GM23338 (cell line): Measurements from ENCODE around the gene YIPF5. TPM values are rescaled to one million over a fixed set of nuclear protein-coding genes. Genes with fewer than 3 reads are reported as not detected.

Source experiments
- ATAC-seq: fragments of 200-7000 bp; cut with Tn5 transposase; 3 replicates; pipeline ENCODE4 v1.9.1; 2020
- DNase-seq: peaks from one replicate; pipeline ENCODE4 v3.0.0-alpha.2; 2015; ENCODE audit warnings: low spot score
- H2AFZ ChIP-seq: fragments of 200-600 bp; sonication (generic); 2 replicates; pipeline ENCODE4 v1.8.0; 2016; ENCODE audit warnings: antibody characterized with exemption, mild to moderate bottlenecking, moderate library complexity
- H3F3A ChIP-seq: fragments of 200-600 bp; sonication (generic); replicated peaks from 2 replicates; pipeline ENCODE4 v1.8.0; 2017; ENCODE audit warnings: antibody characterized with exemption, mixed run types, low read depth
- H3K27ac ChIP-seq: fragments of 200-600 bp; sonication (generic); 2 replicates; pipeline ENCODE4 v1.6.1; 2016; ENCODE audit warnings: low read depth
- H3K27me3 ChIP-seq: fragments of 200-600 bp; sonication (generic); 2 replicates; pipeline ENCODE4 v1.8.0; 2016; ENCODE audit warnings: mild to moderate bottlenecking, mixed run types, moderate library complexity; ENCODE audit not compliant: insufficient read depth
- H3K36me3 ChIP-seq: fragments of 200-600 bp; sonication (generic); 2 replicates; pipeline ENCODE4 v1.8.0; 2016; ENCODE audit warnings: mild to moderate bottlenecking; ENCODE audit not compliant: insufficient read depth
- H3K4me1 ChIP-seq: fragments of 200-600 bp; sonication (generic); 2 replicates; pipeline ENCODE4 v1.8.0; 2016; ENCODE audit warnings: mild to moderate bottlenecking, moderate library complexity; ENCODE audit not compliant: insufficient read depth
- H3K4me2 ChIP-seq: fragments of 200-600 bp; sonication (generic); 2 replicates; pipeline ENCODE4 v1.7.1; 2017; ENCODE audit warnings: mixed run types
- H3K4me3 ChIP-seq: fragments of 200-600 bp; sonication (generic); 2 replicates; pipeline ENCODE4 v1.6.1; 2016; ENCODE audit warnings: mixed run types
- H3K79me2 ChIP-seq: fragments of 200-600 bp; sonication (generic); replicated peaks from 2 replicates; pipeline ENCODE4 v1.8.0; 2017; ENCODE audit warnings: mild to moderate bottlenecking; ENCODE audit not compliant: insufficient read depth
- H3K9me2 ChIP-seq: fragments of 200-600 bp; sonication (generic); 2 replicates; pipeline ENCODE4 v1.8.0; 2017; ENCODE audit not compliant: insufficient read depth
- H4K20me1 ChIP-seq: fragments of 200-600 bp; sonication (generic); replicated peaks from 2 replicates; pipeline ENCODE4 v1.8.0; 2017; ENCODE audit warnings: mild to moderate bottlenecking; ENCODE audit not compliant: insufficient read depth
- H3K27ac Mint-ChIP-seq: 2 replicates; pipeline ENCODE4 v1.8.0; 2020; ENCODE audit warnings: inconsistent platforms, mild to moderate bottlenecking, moderate library complexity, mixed read lengths
- H3K27me3 Mint-ChIP-seq: 3 replicates; pipeline ENCODE4 v1.8.0; 2022; ENCODE audit warnings: low read depth, mild to moderate bottlenecking, moderate library complexity, mixed read lengths, inconsistent platforms; ENCODE audit not compliant: insufficient read depth, poor library complexity
- H3K36me3 Mint-ChIP-seq: 3 replicates; pipeline ENCODE4 v1.8.0; 2021; ENCODE audit warnings: low read depth, mild to moderate bottlenecking, inconsistent platforms, moderate library complexity, mixed read lengths
- H3K4me1 Mint-ChIP-seq: 3 replicates; pipeline ENCODE4 v1.8.0; 2020; ENCODE audit warnings: mild to moderate bottlenecking, inconsistent platforms, mixed read lengths
- H3K4me3 Mint-ChIP-seq: 3 replicates; pipeline ENCODE4 v1.8.0; 2021; ENCODE audit warnings: moderate library complexity, mild to moderate bottlenecking, inconsistent platforms, mixed read lengths
- H3K9me3 Mint-ChIP-seq: 3 replicates; pipeline ENCODE4 v1.8.0; 2020; ENCODE audit warnings: moderate library complexity, mild to moderate bottlenecking, inconsistent platforms, mixed read lengths
- CREB1 ChIP-seq: fragments of 250-450 bp; sonication (Bioruptor Pico); IDR thresholded peaks from 2 replicates; pipeline ENCODE4 v1.5.0; 2020; ENCODE audit warnings: low read depth, mild to moderate bottlenecking, moderate library complexity
- ETS1 ChIP-seq: IDR thresholded peaks from 2 replicates; pipeline ENCODE4 v1.6.1; 2016; ENCODE audit warnings: antibody characterized with exemption
- EZH2 ChIP-seq: fragments of 200-600 bp; sonication (generic); IDR thresholded peaks from one replicate; pipeline ENCODE4 v1.8.0; 2017; ENCODE audit warnings: antibody characterized with exemption, mild to moderate bottlenecking, low read depth; ENCODE audit not compliant: unreplicated experiment
- EZH2phosphoT487 ChIP-seq: fragments of 200-600 bp; sonication (generic); IDR thresholded peaks from one replicate; pipeline ENCODE4 v1.8.1; 2018; ENCODE audit warnings: antibody characterized with exemption; ENCODE audit not compliant: unreplicated experiment
- JUNB ChIP-seq: IDR thresholded peaks from one replicate; pipeline ENCODE4 v1.6.1; 2016; ENCODE audit warnings: antibody characterized with exemption; ENCODE audit not compliant: unreplicated experiment
- NANOG ChIP-seq: IDR thresholded peaks from 2 replicates; pipeline ENCODE4 v1.6.1; 2016; ENCODE audit warnings: antibody characterized with exemption, borderline replicate concordance
- POLR2AphosphoS5 ChIP-seq: IDR thresholded peaks from 2 replicates; pipeline ENCODE4 v1.6.1; 2016; ENCODE audit warnings: antibody characterized with exemption, low read depth
- STAT1 ChIP-seq: IDR thresholded peaks from one replicate; pipeline ENCODE4 v1.6.1; 2016; ENCODE audit warnings: antibody characterized with exemption; ENCODE audit not compliant: unreplicated experiment
- ZNF114 ChIP-seq: fragments of 250-450 bp; sonication (Bioruptor Pico); IDR thresholded peaks from 2 replicates; pipeline ENCODE4 v1.5.0; 2020; ENCODE audit warnings: mild to moderate bottlenecking, moderate library complexity
- ZNF331 ChIP-seq: fragments of 250-450 bp; sonication (Bioruptor Pico); IDR thresholded peaks from 2 replicates; pipeline ENCODE4 v1.5.0; 2020; ENCODE audit warnings: low read depth, mild to moderate bottlenecking, moderate library complexity
- polyA plus RNA-seq: library from polyadenylated mRNA; unstranded; fragments of >200 nt; fragmentation: Nextera tagmentation; extraction: Ambion mirVana; gene quantifications from 2 replicates; pipeline ENCODE4 v1.2.1, GENCODE V29; 2016
- total RNA-seq: library from RNA; depleted of rRNA; stranded (reverse); fragments of >200 nt; shearing (Covaris generic); gene quantifications from 2 replicates; pipeline ENCODE4 v1.2.3, GENCODE V29; 2014
- TF ChIP-seq, protein P1 (sequence below): IDR thresholded peaks from one replicate; pipeline ENCODE4 v1.6.1; 2018; ENCODE audit warnings: antibody characterized with exemption; ENCODE audit not compliant: unreplicated experiment
- TF ChIP-seq, protein P2 (sequence below): fragments of 250-450 bp; sonication (Bioruptor Pico); IDR thresholded peaks from 2 replicates; pipeline ENCODE4 v1.5.0; 2020; ENCODE audit warnings: mild to moderate bottlenecking, moderate library complexity
- TF ChIP-seq, protein P3 (sequence below), 2 experiments: fragments of 200-600 bp in 1 of 2; sonication (generic) in 1 of 2; conservative IDR thresholded peaks; 2 replicates each; pipeline versions ENCODE4 v1.5.1 to v1.6.1; 2016 to 2017; ENCODE audit warnings: antibody characterized with exemption in 2 of 2, low read depth in 2 of 2, mild to moderate bottlenecking in 2 of 2, moderate library complexity in 1 of 2

YIPF5 gene
- total and polyA plus RNA-seq, 2 experiments from 2014 or later, result 28.1 to 46.5 TPM

GRCh38 chr5:144144956-144145751 is 25.3 kb downstream of the YIPF5 start:
- H3K4me1 ChIP-seq, result no peaks in the 10 kb centered on the region
- no peaks in the 10 kb centered on the region for H3K27me3 Mint-ChIP-seq
- H2AFZ ChIP-seq, result no peak overlapping the region
- no peak overlapping the region for H3K4me3 ChIP-seq
- H3K4me1 Mint-ChIP-seq, result peaks cover 8% of the 10 kb centered on the region; the same call in 1 of the 3 replicates
- no peak overlapping the region for H3K4me3 Mint-ChIP-seq
- no peaks in the 10 kb centered on the region for H3K9me2 ChIP-seq
- no peaks in the 10 kb centered on the region for H3K27me3 ChIP-seq
- no peaks in the 10 kb centered on the region for H3K79me2 ChIP-seq
- no peaks in the 10 kb centered on the region for H4K20me1 ChIP-seq
- no peaks in the 10 kb centered on the region for H3K36me3 Mint-ChIP-seq
- TF ChIP-seq STAT1, result no peak
- TF ChIP-seq EZH2, result no peak
- no peak for TF ChIP-seq CREB1
- TF ChIP-seq ZNF331 (CRISPR knock-in tag), result no peak
- TF ChIP-seq, protein P1, sequence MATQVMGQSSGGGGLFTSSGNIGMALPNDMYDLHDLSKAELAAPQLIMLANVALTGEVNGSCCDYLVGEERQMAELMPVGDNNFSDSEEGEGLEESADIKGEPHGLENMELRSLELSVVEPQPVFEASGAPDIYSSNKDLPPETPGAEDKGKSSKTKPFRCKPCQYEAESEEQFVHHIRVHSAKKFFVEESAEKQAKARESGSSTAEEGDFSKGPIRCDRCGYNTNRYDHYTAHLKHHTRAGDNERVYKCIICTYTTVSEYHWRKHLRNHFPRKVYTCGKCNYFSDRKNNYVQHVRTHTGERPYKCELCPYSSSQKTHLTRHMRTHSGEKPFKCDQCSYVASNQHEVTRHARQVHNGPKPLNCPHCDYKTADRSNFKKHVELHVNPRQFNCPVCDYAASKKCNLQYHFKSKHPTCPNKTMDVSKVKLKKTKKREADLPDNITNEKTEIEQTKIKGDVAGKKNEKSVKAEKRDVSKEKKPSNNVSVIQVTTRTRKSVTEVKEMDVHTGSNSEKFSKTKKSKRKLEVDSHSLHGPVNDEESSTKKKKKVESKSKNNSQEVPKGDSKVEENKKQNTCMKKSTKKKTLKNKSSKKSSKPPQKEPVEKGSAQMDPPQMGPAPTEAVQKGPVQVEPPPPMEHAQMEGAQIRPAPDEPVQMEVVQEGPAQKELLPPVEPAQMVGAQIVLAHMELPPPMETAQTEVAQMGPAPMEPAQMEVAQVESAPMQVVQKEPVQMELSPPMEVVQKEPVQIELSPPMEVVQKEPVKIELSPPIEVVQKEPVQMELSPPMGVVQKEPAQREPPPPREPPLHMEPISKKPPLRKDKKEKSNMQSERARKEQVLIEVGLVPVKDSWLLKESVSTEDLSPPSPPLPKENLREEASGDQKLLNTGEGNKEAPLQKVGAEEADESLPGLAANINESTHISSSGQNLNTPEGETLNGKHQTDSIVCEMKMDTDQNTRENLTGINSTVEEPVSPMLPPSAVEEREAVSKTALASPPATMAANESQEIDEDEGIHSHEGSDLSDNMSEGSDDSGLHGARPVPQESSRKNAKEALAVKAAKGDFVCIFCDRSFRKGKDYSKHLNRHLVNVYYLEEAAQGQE, result no peak
- no peak for TF ChIP-seq NANOG
- TF ChIP-seq ZNF114 (CRISPR knock-in tag), result no peak
- no peak for TF ChIP-seq POLR2AphosphoS5
- TF ChIP-seq ETS1, result no peak
- TF ChIP-seq, protein P2, sequence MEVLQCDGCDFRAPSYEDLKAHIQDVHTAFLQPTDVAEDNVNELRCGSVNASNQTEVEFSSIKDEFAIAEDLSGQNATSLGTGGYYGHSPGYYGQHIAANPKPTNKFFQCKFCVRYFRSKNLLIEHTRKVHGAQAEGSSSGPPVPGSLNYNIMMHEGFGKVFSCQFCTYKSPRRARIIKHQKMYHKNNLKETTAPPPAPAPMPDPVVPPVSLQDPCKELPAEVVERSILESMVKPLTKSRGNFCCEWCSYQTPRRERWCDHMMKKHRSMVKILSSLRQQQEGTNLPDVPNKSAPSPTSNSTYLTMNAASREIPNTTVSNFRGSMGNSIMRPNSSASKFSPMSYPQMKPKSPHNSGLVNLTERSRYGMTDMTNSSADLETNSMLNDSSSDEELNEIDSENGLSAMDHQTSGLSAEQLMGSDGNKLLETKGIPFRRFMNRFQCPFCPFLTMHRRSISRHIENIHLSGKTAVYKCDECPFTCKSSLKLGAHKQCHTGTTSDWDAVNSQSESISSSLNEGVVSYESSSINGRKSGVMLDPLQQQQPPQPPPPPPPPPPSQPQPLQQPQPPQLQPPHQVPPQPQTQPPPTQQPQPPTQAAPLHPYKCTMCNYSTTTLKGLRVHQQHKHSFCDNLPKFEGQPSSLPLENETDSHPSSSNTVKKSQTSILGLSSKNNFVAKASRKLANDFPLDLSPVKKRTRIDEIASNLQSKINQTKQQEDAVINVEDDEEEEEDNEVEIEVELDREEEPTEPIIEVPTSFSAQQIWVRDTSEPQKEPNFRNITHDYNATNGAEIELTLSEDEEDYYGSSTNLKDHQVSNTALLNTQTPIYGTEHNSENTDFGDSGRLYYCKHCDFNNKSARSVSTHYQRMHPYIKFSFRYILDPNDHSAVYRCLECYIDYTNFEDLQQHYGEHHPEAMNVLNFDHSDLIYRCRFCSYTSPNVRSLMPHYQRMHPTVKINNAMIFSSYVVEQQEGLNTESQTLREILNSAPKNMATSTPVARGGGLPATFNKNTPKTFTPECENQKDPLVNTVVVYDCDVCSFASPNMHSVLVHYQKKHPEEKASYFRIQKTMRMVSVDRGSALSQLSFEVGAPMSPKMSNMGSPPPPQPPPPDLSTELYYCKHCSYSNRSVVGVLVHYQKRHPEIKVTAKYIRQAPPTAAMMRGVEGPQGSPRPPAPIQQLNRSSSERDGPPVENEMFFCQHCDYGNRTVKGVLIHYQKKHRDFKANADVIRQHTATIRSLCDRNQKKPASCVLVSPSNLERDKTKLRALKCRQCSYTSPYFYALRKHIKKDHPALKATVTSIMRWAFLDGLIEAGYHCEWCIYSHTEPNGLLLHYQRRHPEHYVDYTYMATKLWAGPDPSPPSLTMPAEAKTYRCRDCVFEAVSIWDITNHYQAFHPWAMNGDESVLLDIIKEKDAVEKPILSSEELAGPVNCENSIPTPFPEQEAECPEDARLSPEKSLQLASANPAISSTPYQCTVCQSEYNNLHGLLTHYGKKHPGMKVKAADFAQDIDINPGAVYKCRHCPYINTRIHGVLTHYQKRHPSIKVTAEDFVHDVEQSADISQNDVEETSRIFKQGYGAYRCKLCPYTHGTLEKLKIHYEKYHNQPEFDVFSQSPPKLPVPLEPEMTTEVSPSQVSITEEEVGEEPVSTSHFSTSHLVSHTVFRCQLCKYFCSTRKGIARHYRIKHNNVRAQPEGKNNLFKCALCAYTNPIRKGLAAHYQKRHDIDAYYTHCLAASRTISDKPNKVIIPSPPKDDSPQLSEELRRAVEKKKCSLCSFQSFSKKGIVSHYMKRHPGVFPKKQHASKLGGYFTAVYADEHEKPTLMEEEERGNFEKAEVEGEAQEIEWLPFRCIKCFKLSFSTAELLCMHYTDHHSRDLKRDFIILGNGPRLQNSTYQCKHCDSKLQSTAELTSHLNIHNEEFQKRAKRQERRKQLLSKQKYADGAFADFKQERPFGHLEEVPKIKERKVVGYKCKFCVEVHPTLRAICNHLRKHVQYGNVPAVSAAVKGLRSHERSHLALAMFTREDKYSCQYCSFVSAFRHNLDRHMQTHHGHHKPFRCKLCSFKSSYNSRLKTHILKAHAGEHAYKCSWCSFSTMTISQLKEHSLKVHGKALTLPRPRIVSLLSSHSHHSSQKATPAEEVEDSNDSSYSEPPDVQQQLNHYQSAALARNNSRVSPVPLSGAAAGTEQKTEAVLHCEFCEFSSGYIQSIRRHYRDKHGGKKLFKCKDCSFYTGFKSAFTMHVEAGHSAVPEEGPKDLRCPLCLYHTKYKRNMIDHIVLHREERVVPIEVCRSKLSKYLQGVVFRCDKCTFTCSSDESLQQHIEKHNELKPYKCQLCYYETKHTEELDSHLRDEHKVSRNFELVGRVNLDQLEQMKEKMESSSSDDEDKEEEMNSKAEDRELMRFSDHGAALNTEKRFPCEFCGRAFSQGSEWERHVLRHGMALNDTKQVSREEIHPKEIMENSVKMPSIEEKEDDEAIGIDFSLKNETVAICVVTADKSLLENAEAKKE (CRISPR knock-in tag), result no peak
- TF ChIP-seq JUNB, result no peak
- TF ChIP-seq EZH2phosphoT487, result no peak
- TF ChIP-seq, protein P3, sequence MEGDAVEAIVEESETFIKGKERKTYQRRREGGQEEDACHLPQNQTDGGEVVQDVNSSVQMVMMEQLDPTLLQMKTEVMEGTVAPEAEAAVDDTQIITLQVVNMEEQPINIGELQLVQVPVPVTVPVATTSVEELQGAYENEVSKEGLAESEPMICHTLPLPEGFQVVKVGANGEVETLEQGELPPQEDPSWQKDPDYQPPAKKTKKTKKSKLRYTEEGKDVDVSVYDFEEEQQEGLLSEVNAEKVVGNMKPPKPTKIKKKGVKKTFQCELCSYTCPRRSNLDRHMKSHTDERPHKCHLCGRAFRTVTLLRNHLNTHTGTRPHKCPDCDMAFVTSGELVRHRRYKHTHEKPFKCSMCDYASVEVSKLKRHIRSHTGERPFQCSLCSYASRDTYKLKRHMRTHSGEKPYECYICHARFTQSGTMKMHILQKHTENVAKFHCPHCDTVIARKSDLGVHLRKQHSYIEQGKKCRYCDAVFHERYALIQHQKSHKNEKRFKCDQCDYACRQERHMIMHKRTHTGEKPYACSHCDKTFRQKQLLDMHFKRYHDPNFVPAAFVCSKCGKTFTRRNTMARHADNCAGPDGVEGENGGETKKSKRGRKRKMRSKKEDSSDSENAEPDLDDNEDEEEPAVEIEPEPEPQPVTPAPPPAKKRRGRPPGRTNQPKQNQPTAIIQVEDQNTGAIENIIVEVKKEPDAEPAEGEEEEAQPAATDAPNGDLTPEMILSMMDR (conservative IDR thresholded peaks at IDR 0.05; ENCODE audit: low read depth in 2 of 2), result no peak
- no peak overlapping the region for H3K4me2 ChIP-seq
- no peak overlapping the region for H3K27ac Mint-ChIP-seq
- no peak overlapping the region for H3K27ac ChIP-seq
- H3F3A ChIP-seq, result no peaks in the 10 kb centered on the region
- no peaks in the 10 kb centered on the region for H3K36me3 ChIP-seq
- DNase-seq (no peak), ATAC-seq (no peak)
- no peaks in the 10 kb centered on the region for H3K9me3 Mint-ChIP-seq
